CD14-positive monocyte (primary cell): ENCODE results near the gene LYZL4. TPM values are rescaled to one million over a fixed set of nuclear protein-coding genes. Genes with fewer than 3 reads are reported as not detected.

Source experiments
- DNase-seq, 3 donors: peaks; one replicate each; pipeline ENCODE4 v3.0.0-alpha.2; 2011 to 2022
- H2AFZ ChIP-seq: 2 replicates; pipeline ENCODE4 v1.6.0; 2012; ENCODE audit warnings: mild to moderate bottlenecking, low read depth, low read length, inconsistent platforms; ENCODE audit not compliant: insufficient read depth, poor library complexity, severe bottlenecking
- H3K27ac ChIP-seq, 2 donors: 1 replicate in 1 of 2; 2 replicates in 1 of 2; pipeline ENCODE4 v1.5.1; 2012 to 2013; ENCODE audit warnings: low read length in 2 of 2, control low read depth in 1 of 2, inconsistent platforms in 1 of 2, low read depth in 1 of 2, mild to moderate bottlenecking in 1 of 2
- H3K27me3 ChIP-seq, 2 donors: one replicate each; pipeline versions ENCODE4 v1.6.0 to v1.6.1; 2011 to 2013; ENCODE audit warnings: low read length in 2 of 2; ENCODE audit not compliant: control insufficient read depth in 2 of 2, insufficient read depth in 2 of 2
- H3K36me3 ChIP-seq, 2 donors: replicated peaks in 1 of 2; 1 replicate in 1 of 2; 2 replicates in 1 of 2; pipeline versions ENCODE4 v1.5.1 to v1.6.1; 2012 to 2013; ENCODE audit warnings: low read length in 2 of 2, control low read depth in 1 of 2, inconsistent platforms in 1 of 2, mild to moderate bottlenecking in 1 of 2; ENCODE audit not compliant: insufficient read depth in 2 of 2, control insufficient read depth in 1 of 2
- H3K4me1 ChIP-seq, 2 donors: 1 replicate in 1 of 2; 2 replicates in 1 of 2; pipeline versions ENCODE4 v1.5.1 to v1.6.1; 2012 to 2013; ENCODE audit warnings: low read length in 2 of 2, control low read depth in 1 of 2, inconsistent platforms in 1 of 2, mild to moderate bottlenecking in 1 of 2, moderate library complexity in 1 of 2; ENCODE audit not compliant: insufficient read depth in 2 of 2, control insufficient read depth in 1 of 2
- H3K4me2 ChIP-seq: replicated peaks from 2 replicates; pipeline ENCODE3; 2012; ENCODE audit warnings: low read length, moderate library complexity, mild to moderate bottlenecking; ENCODE audit not compliant: poor library complexity, severe bottlenecking; ENCODE audit errors: extremely low read depth
- H3K4me3 ChIP-seq, 3 experiments: fragments of 200-600 bp in 1 of 3; sonication (generic) in 1 of 3; replicated peaks in 1 of 3; 1 replicate in 2 of 3; 2 replicates in 1 of 3; pipeline ENCODE4 v1.5.1; 2011 to 2013; ENCODE audit warnings: low read length in 3 of 3, mild to moderate bottlenecking in 3 of 3, control low read depth in 2 of 3, low read depth in 2 of 3, inconsistent platforms in 1 of 3, moderate library complexity in 1 of 3
- H3K79me2 ChIP-seq: 2 replicates; pipeline ENCODE4 v1.6.0; 2012; ENCODE audit warnings: mild to moderate bottlenecking, control low read depth, inconsistent platforms, low read length, moderate library complexity; ENCODE audit not compliant: insufficient read depth
- H3K9ac ChIP-seq: 2 replicates; pipeline ENCODE4 v1.6.0; 2017; ENCODE audit warnings: low read length, mild to moderate bottlenecking; ENCODE audit not compliant: insufficient read depth, poor library complexity, severe bottlenecking
- H3K9me3 ChIP-seq, 2 donors: replicated peaks in 1 of 2; 1 replicate in 1 of 2; 2 replicates in 1 of 2; pipeline versions ENCODE4 v1.5.1 to v1.6.1; 2012 to 2013; ENCODE audit warnings: low read length in 2 of 2, control low read depth in 1 of 2; ENCODE audit not compliant: control insufficient read depth in 1 of 2, insufficient read depth in 1 of 2
- H4K20me1 ChIP-seq: 2 replicates; pipeline ENCODE4 v1.6.0; 2012; ENCODE audit warnings: mild to moderate bottlenecking, low read length, control low read depth, moderate library complexity; ENCODE audit not compliant: insufficient read depth
- H3K27ac Mint-ChIP-seq, 7 donors: one replicate each; pipeline ENCODE4 v1.8.0; 2020; ENCODE audit warnings: mild to moderate bottlenecking in 7 of 7, mixed read lengths in 7 of 7, moderate library complexity in 6 of 7, inconsistent platforms in 2 of 7
- H3K27me3 Mint-ChIP-seq, 3 donors: one replicate each; pipeline ENCODE4 v1.8.0; 2021 to 2022; ENCODE audit warnings: low read depth in 3 of 3, mild to moderate bottlenecking in 3 of 3, mixed read lengths in 3 of 3, moderate library complexity in 3 of 3, inconsistent platforms in 1 of 3
- H3K36me3 Mint-ChIP-seq, 2 donors: one replicate each; pipeline ENCODE4 v1.8.0; 2020; ENCODE audit warnings: mixed read lengths in 2 of 2, inconsistent platforms in 1 of 2, mild to moderate bottlenecking in 1 of 2
- H3K4me1 Mint-ChIP-seq: one replicate; pipeline ENCODE4 v1.8.0; 2020; ENCODE audit warnings: mild to moderate bottlenecking, mixed read lengths
- H3K4me3 Mint-ChIP-seq, 2 donors: one replicate each; pipeline ENCODE4 v1.8.0; 2020; ENCODE audit warnings: mild to moderate bottlenecking in 2 of 2, mixed read lengths in 2 of 2, moderate library complexity in 1 of 2
- H3K9me3 Mint-ChIP-seq, 7 donors: one replicate each; pipeline ENCODE4 v1.8.0; 2020 to 2022; ENCODE audit warnings: mixed read lengths in 7 of 7, mild to moderate bottlenecking in 6 of 7, moderate library complexity in 6 of 7, inconsistent platforms in 2 of 7
- CTCF ChIP-seq: fragments of 200-600 bp; IDR thresholded peaks from one replicate; pipeline ENCODE4 v1.8.0; 2022; ENCODE audit warnings: antibody characterized with exemption, mild to moderate bottlenecking
- WGBS: methylation state at CpG from one replicate; pipeline ENCODE4 v1.1.5; 2013; ENCODE audit warnings: missing lambda C conversion rate; ENCODE audit not compliant: insufficient coverage; 5-methylcytosine and 5-hydroxymethylcytosine counted together
- intact Hi-C, 2 donors: fragments of 100-400 bp; cut with micrococcal nuclease; formaldehyde crosslinking; loops; one replicate each; pipeline versions ENCODE4 v1.15.0 to v1.15.1; 2023
- polyA plus RNA-seq, 3 donors: library from polyadenylated mRNA; depleted of rRNA in 1 of 3; unstranded in 2 of 3; stranded (reverse) in 1 of 3; fragments of 300-500 nt in 2 of 3; fragments of >200 nt in 1 of 3; fragmentation: Illumina TruSeq in 2 of 3; gene quantifications; 1 replicate in 2 of 3; 2 replicates in 1 of 3; pipeline ENCODE4 v1.2.3, GENCODE V29; 2012 to 2021

The LYZL4 gene
- polyA plus RNA-seq, 3 donors = not detected

GRCh38 chr3:42434777-42435380 is 24.5 kb upstream of the LYZL4 start:
- DNase-seq = no peak
- Histone ChIP-seq H3K9ac (no peak overlapping the region), H3K79me2 (no peaks in the 10 kb centered on the region), H3K27me3 (peaks cover 0 to 7% of the 10 kb centered on the region in 2 donors), H3K27ac (no peak overlapping the region), H3K4me2 (no peak overlapping the region), H3K4me3 (no peak overlapping the region), H3K4me1 (no peaks in the 10 kb centered on the region), H2AFZ (no peak overlapping the region), H3K9me3 (peaks cover 5 to 8% of the 10 kb centered on the region in 2 donors), H3K36me3 (no peaks in the 10 kb centered on the region), H4K20me1 (no peaks in the 10 kb centered on the region)
- Mint-ChIP-seq H3K36me3 (no peaks in the 10 kb centered on the region), H3K27me3 (peaks cover 5 to 12% (median 5%) of the 10 kb centered on the region in 3 donors), H3K4me3 (no peak overlapping the region), H3K9me3 (peaks cover 0 to 19% (median 13%) of the 10 kb centered on the region in 7 donors), H3K27ac (no peak overlapping the region), H3K4me1 (no peaks in the 10 kb centered on the region)
- intact Hi-C loops = no loop called here
- WGBS = 88% methylated on average over 1 of the region's 5 CpGs
- no peak for TF ChIP-seq CTCF

- Mint-ChIP-seq H3K27ac (no peak overlapping the region), H3K36me3 (no peaks in the 10 kb centered on the region), H3K4me3 (no peak overlapping the region), H3K9me3 (peaks cover 0 to 23% (median 13%) of the 10 kb centered on the region in 7 donors), H3K4me1 (no peaks in the 10 kb centered on the region), H3K27me3 (peaks cover 3 to 13% (median 10%) of the 10 kb centered on the region in 3 donors)
- Histone ChIP-seq H3K4me2 (no peak overlapping the region), H3K4me1 (no peaks in the 10 kb centered on the region), H3K27me3 (peaks cover 0 to 3% of the 10 kb centered on the region in 2 donors), H3K79me2 (no peaks in the 10 kb centered on the region), H3K9ac (no peak overlapping the region), H3K9me3 (peaks cover 5 to 8% of the 10 kb centered on the region in 2 donors), H3K36me3 (no peaks in the 10 kb centered on the region), H4K20me1 (no peaks in the 10 kb centered on the region), H3K27ac (no peak overlapping the region), H3K4me3 (no peak overlapping the region), H2AFZ (no peak overlapping the region)
- intact Hi-C loops = no loop called here
- no CpG with 5 or more reads among the region's 2 CpGs for WGBS
- no peak for TF ChIP-seq CTCF
- DNase-seq = no peak
Observed at GRCh38 chr3:42432485-42432884, 22.1 kb upstream of the LYZL4 start.
